Measurements from ENCODE around the gene HOXD4. TPM values are rescaled to one million over a fixed set of nuclear protein-coding genes. Genes with fewer than 3 reads are reported as not detected.

HOXD4 gene
- total RNA-seq, 1 experiment from 2014 or later = 0.29 TPM

GRCh38 chr2:176118601-176119339, 32.6 kb upstream of the HOXD4 start:
- Histone ChIP-seq H3K9me3 (replicated peaks) (no peaks in the 10 kb centered on the region), H3K4me3 (no peak overlapping the region), H3K27me3 (replicated peaks) (peaks cover 54% of the 10 kb centered on the region), H3K27ac (no peak overlapping the region), H3K4me1 (replicated peaks) (peaks cover 10% of the 10 kb centered on the region), H3K36me3 (no peaks in the 10 kb centered on the region)
- DNase-seq (ENCODE audit: low read depth in 1 of 2, low spot score in 2 of 2) = no peak

GRCh38 chr2:176120364-176121189, 30.8 kb upstream of the HOXD4 start:
- Histone ChIP-seq H3K9me3 (replicated peaks) (no peaks in the 10 kb centered on the region), H3K4me1 (replicated peaks) (peaks cover 10% of the 10 kb centered on the region), H3K27ac (no peak overlapping the region), H3K36me3 (no peaks in the 10 kb centered on the region), H3K27me3 (replicated peaks) (peaks cover 41% of the 10 kb centered on the region), H3K4me3 (no peak overlapping the region)
- no peak for DNase-seq (ENCODE audit: low read depth in 1 of 2, low spot score in 2 of 2)

DNA sequence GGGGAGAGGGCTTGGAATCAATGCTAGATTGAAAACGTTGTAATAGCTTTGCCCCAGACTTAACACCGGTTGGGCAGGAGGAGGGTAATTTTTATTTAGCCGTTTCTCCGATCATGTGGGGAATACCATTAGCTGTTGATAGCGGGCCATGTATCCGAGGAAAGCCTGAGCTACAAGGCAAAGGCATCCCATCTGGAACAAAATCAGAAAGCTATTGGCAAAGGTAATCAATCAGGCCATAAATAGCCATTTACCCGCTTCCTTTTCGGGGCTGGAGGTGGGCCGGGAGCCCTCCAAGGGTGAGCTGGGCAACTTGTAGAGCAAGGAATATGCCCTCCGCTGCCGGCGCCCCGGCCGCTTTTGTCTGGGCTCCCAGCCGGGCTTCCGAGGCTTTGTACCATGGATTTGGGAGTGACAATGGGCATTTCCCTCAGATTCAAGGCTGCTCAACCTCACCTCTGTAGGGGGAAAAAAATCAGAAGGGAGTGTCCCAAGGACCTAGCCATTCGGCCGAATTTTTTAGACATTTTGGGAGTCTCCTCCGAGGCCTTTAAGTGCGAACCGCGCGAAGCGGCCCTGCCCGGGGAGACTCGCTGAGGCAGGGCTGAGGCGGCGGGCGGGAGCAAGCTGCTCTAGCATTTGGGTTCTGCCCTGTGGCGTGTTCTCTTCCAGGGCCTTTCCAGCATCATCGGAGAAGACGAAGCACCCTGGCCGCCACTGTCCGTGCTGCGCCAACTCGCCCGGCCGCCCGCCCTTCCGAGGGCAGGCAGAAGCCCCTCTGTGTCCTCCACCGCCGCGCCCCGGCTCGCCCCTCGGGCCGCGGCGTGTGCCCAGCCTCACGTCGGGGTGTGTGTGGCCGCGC, 29.9 kb upstream of the HOXD4 start:
- Histone ChIP-seq H3K9me3 (replicated peaks) (no peaks in the 10 kb centered on the region), H3K27me3 (replicated peaks) (peaks cover 34% of the 10 kb centered on the region), H3K4me1 (replicated peaks) (peaks cover 10% of the 10 kb centered on the region), H3K27ac (no peak overlapping the region), H3K36me3 (no peaks in the 10 kb centered on the region), H3K4me3 (peak overlapping the region; percentile 49)
- no peak for DNase-seq (ENCODE audit: low read depth in 1 of 2, low spot score in 2 of 2)

- DNase-seq (ENCODE audit: low read depth in 1 of 2, low spot score in 2 of 2) = peak in 1 of 2 experiments; percentile 87
- peaks cover 27% of the 10 kb centered on the region for H3K27me3 ChIP-seq (replicated peaks)
- no peak overlapping the region for H3K27ac ChIP-seq
- peak overlapping the region; percentile 49 for H3K4me3 ChIP-seq
- no peaks in the 10 kb centered on the region for H3K36me3 ChIP-seq
- peaks cover 10% of the 10 kb centered on the region for H3K4me1 ChIP-seq (replicated peaks)
- H3K9me3 ChIP-seq (replicated peaks) = no peaks in the 10 kb centered on the region
These were observed 29.2 kb upstream of the HOXD4 start for GRCh38 chr2:176122052-176122682.

DNA sequence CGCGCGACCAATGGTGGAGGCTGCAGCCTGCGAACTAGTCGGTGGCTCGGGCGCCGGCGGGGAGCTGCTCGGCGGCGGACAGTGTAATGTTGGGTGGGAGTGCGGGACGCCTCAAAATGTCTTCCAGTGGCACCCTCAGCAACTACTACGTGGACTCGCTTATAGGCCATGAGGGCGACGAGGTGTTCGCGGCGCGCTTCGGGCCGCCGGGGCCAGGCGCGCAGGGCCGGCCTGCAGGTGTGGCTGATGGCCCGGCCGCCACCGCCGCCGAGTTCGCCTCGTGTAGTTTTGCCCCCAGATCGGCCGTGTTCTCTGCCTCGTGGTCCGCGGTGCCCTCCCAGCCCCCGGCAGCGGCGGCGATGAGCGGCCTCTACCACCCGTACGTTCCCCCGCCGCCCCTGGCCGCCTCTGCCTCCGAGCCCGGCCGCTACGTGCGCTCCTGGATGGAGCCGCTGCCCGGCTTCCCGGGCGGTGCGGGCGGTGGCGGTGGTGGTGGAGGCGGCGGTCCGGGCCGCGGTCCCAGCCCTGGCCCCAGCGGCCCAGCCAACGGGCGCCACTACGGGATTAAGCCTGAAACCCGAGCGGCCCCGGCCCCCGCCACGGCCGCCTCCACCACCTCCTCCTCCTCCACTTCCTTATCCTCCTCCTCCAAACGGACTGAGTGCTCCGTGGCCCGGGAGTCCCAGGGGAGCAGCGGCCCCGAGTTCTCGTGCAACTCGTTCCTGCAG, 28.5 kb upstream of the HOXD4 start, which contains the start of gene HOXD9:
Gene HOXD9, plus strand, starts transcription at position 37 of the 728 bp plus-strand sequence. Its CDS starts 50 bp downstream, at position 87.
- peaks cover 20% of the 10 kb centered on the region for H3K27me3 ChIP-seq (replicated peaks)
- no peak within 1 kb of the TSS for H3K27ac ChIP-seq
- DNase-seq (ENCODE audit: low read depth in 1 of 2, low spot score in 2 of 2) = peak in 1 of 2 experiments; percentile 76
- no peaks in the 10 kb centered on the region for H3K36me3 ChIP-seq
- H3K9me3 ChIP-seq (replicated peaks) = no peaks in the 10 kb centered on the region
- H3K4me1 ChIP-seq (replicated peaks) = peaks cover 10% of the 10 kb centered on the region
- H3K4me3 ChIP-seq = peak within 1 kb of the TSS; percentile 49

- peak overlapping the region; percentile 49 for H3K4me3 ChIP-seq
- DNase-seq (ENCODE audit: low read depth in 1 of 2, low spot score in 2 of 2) = no peak
- H3K36me3 ChIP-seq = no peaks in the 10 kb centered on the region
- peaks cover 16% of the 10 kb centered on the region; the same call in 1 of the 2 replicates for H3K27me3 ChIP-seq (replicated peaks)
- H3K9me3 ChIP-seq (replicated peaks) = no peaks in the 10 kb centered on the region
- no peak overlapping the region for H3K27ac ChIP-seq
- H3K4me1 ChIP-seq (replicated peaks) = peaks cover 10% of the 10 kb centered on the region
These were observed 27.8 kb upstream of the HOXD4 start for GRCh38 chr2:176123411-176124109.

- H3K4me1 ChIP-seq (replicated peaks) = peaks cover 18% of the 10 kb centered on the region
- H3K27ac ChIP-seq = no peak overlapping the region
- DNase-seq (ENCODE audit: low read depth in 1 of 2, low spot score in 2 of 2) = no peak
- no peak overlapping the region for H3K4me3 ChIP-seq
- H3K9me3 ChIP-seq (replicated peaks) = no peaks in the 10 kb centered on the region
- no peaks in the 10 kb centered on the region for H3K36me3 ChIP-seq
- peaks cover 16% of the 10 kb centered on the region; the same call in 1 of the 2 replicates for H3K27me3 ChIP-seq (replicated peaks)
These were observed 27.0 kb upstream of the HOXD4 start for GRCh38 chr2:176124110-176124946.

GRCh38 chr2:176124947-176125771, 26.2 kb upstream of the HOXD4 start:
- H3K27me3 ChIP-seq (replicated peaks) = peaks cover 13% of the 10 kb centered on the region; the same call in 1 of the 2 replicates
- no peaks in the 10 kb centered on the region for H3K9me3 ChIP-seq (replicated peaks)
- peaks cover under 1% of the 10 kb centered on the region for H3K36me3 ChIP-seq
- H3K27ac ChIP-seq = no peak overlapping the region
- H3K4me3 ChIP-seq = no peak overlapping the region
- DNase-seq (ENCODE audit: low read depth in 1 of 2, low spot score in 2 of 2) = no peak
- H3K4me1 ChIP-seq (replicated peaks) = peaks cover 19% of the 10 kb centered on the region

- Histone ChIP-seq H3K4me1 (replicated peaks) (peaks cover 19% of the 10 kb centered on the region), H3K9me3 (replicated peaks) (no peaks in the 10 kb centered on the region), H3K36me3 (peaks cover 4% of the 10 kb centered on the region), H3K27ac (no peak overlapping the region), H3K4me3 (no peak overlapping the region), H3K27me3 (replicated peaks) (peaks cover 10% of the 10 kb centered on the region; the same call in 1 of the 2 replicates)
- DNase-seq (ENCODE audit: low read depth in 1 of 2, low spot score in 2 of 2) = no peak
These were observed 25.6 kb upstream of the HOXD4 start for GRCh38 chr2:176125772-176126054.

GRCh38 chr2:176126929-176127773, 24.2 kb upstream of the HOXD4 start:
- Histone ChIP-seq H3K4me3 (no peak overlapping the region), H3K4me1 (replicated peaks) (peaks cover 17% of the 10 kb centered on the region), H3K36me3 (peaks cover 5% of the 10 kb centered on the region), H3K27me3 (replicated peaks) (0 out of 2 replicates have a peak, but pooled peaks cover 4% of the 10 kb centered on the region), H3K27ac (no peak overlapping the region), H3K9me3 (replicated peaks) (no peaks in the 10 kb centered on the region)
- DNase-seq (ENCODE audit: low read depth in 1 of 2, low spot score in 2 of 2) = peak in 1 of 2 experiments; percentile 52

Measured in SJSA1 (cell line).